Glomerular visceral epithelial cell (primary cell): Measurements from ENCODE around the gene TAS1R2.

Experiments
- DNase-seq: peaks from one replicate; pipeline ENCODE4 v3.0.0-alpha.2; 2016; ENCODE audit errors: extremely low spot score

Gene TAS1R2

GRCh38 chr1:18802231-18802630, 57.2 kb downstream of the TAS1R2 start:
- DNase-seq: no peak

DNA sequence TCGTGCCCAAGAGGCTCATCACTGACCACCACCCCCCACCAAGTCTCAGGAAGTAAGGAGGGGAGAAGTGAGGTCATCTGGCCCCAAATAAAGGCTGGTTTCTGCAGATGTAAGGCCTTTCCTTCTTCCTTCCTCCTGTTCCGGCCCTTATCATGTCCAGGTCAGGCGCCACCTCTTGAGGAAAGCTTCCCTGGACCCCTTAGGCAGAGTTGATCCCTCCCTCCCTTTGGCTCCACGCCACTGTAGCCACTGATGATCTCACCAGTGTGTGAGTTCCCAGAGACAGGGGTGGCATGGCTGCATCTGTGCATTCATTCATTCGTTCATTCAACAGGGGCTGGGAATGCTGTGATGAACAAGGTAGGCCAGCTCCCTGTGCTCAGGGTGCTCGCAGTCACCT, 59.2 kb downstream of the TAS1R2 start:
- no peak for DNase-seq

DNA sequence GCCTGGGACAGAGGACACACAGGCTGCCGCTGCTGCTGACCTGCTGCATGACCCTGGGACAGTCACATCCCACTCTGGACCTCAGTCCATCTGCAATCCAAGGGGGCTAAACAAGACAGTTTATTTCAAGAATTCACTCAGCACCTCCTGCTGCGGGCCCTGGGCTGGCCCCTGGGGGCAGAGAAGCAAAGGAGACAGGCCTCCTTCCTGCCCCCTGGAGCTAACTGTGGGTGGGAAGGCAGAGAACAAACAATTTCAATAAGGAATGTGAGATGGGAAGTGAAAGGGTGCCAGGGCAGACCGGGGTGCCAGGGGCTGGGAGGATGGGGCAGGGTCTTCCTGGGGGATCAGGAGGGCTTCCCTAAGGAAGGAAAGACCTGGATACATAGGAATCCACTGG, 60.0 kb downstream of the TAS1R2 start:
- DNase-seq: no peak

- DNase-seq: no peak
Measured at GRCh38 chr1:18798946-18799345, 60.5 kb downstream of the TAS1R2 start.

- DNase-seq: no peak
Measured at GRCh38 chr1:18798533-18798932, 60.9 kb downstream of the TAS1R2 start.

DNA sequence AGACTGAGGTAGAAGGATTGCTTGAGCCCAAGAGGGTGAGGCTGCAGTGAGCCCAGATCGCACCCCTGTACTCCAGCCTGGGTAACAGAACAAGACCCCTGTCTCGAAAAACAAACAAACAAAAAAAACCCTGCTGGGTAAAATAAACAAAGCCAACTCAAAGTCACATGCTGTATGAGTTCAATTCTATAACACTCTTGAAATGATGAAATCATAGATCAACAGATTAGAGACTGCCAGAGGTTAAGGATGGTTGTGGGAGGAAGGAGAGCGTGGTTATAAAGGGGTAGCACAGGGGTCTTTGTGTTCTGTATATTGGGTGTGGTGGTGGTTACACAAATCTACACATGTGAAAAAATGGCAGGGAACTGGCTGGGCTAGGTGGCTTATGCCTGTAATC, 62.5 kb downstream of the TAS1R2 start:
- DNase-seq: no peak

GRCh38 chr1:18795002-18795689, 64.3 kb downstream of the TAS1R2 start:
- no peak for DNase-seq

DNA sequence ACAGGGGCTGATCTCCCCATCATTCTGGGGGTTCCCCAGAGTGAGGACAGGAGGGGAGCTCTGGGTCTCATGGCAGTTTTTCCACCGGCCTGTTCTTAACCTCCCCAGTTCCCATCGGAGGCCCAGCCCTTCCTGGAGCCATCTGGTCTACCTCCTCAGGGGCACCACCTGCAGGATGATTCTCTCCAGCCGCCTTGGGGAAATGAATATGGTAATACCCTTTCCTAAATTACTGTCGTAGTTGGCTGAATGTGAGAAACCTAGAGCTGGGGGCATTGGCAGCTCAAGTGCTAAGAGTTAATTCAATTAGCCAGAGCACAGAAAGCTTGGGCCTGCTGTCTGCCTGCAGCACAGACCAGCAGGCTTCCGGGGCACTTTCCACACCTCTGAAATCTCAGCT, 64.9 kb downstream of the TAS1R2 start:
- no peak for DNase-seq

- no peak for DNase-seq
Measured at GRCh38 chr1:18794051-18794450, 65.4 kb downstream of the TAS1R2 start.

DNA sequence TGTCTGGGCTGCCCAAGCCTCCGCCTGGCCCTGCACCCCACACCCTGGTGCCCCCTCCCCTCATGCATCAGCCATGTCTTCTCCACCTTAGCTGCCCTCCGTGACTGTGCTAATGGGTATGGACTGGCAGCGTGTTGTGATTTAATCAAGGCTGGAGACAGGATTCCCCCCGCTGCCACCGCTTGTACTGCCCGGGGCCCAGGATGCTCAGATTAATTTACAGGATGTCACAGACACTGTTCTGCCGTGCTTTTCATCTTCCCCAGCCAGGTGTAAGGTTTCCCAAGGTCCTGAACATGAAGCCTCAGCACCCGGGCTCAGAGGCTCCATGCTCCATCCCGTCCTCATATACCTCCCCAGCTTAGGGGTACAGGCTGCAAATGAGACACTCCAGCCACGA, 66.3 kb downstream of the TAS1R2 start:
- DNase-seq: no peak

- DNase-seq: no peak
Measured at GRCh38 chr1:18792747-18793146, 66.7 kb downstream of the TAS1R2 start.
